GM12878 (cell line): ENCODE data around the gene CBARP. TPM values are rescaled to one million over a fixed set of nuclear protein-coding genes. Genes with fewer than 3 reads are reported as not detected.

Experiments used
- ATAC-seq: fragments of 200-7000 bp; cut with Tn5 transposase; 3 replicates; pipeline ENCODE4 v1.9.1; 2020; ENCODE audit warnings: mild to moderate bottlenecking, moderate library complexity
- BruUV-seq: library from RNA; stranded (reverse); fragments of 400-500 nt; replicated peaks from 2 replicates; lab custom pipeline; 2021; lab: Mats Ljungman, UMichigan
- CTCF ChIA-PET: fragments of 300-600 bp; sonication (Branson Sonifier 250); formaldehyde crosslinking; extraction: SDS; loops from one replicate; lab custom pipeline; 2021; ENCODE audit warnings: inconsistent platforms; lab: Yijun Ruan, JAX
- POLR2A ChIA-PET: fragments of 350-600 bp; formaldehyde crosslinking; extraction: SDS; loops from one replicate; lab custom pipeline; 2021; ENCODE audit warnings: inconsistent platforms; lab: Charles Lee
- RAD21 ChIA-PET: fragments of 300-600 bp; sonication (Branson Sonifier 250); formaldehyde crosslinking; loops from one replicate; lab custom pipeline; 2023; ENCODE audit warnings: antibody characterized with exemption; ENCODE audit not compliant: unreplicated experiment; lab: Charles Lee
- SMC1A ChIA-PET: fragments of 300-600 bp; sonication (Branson Sonifier 250); formaldehyde crosslinking; loops from one replicate; lab custom pipeline; 2023; ENCODE audit not compliant: unreplicated experiment, uncharacterized antibody; lab: Charles Lee
- DNase-seq: peaks from one replicate; pipeline ENCODE4 v3.0.0-alpha.2; 2011; ENCODE audit warnings: low read depth, low spot score
- FAIRE-seq: peaks from 3 replicates; lab custom pipeline; 2011; peaks lifted over from hg19 to GRCh38; lab: Jason Lieb, UNC
- H2AFZ ChIP-seq: 2 replicates; pipeline ENCODE4 v1.6.0; 2011; ENCODE audit warnings: low read depth, low read length, control low read depth; ENCODE audit not compliant: control insufficient read depth
- H3K27ac ChIP-seq: 2 replicates; pipeline ENCODE4 v1.5.1; 2011; ENCODE audit warnings: control low read depth; ENCODE audit not compliant: control insufficient read depth, insufficient read depth
- H3K27me3 ChIP-seq, 2 experiments: replicated peaks in 1 of 2; 2 replicates each; pipeline versions ENCODE4 v1.6.0 to v1.6.1; 2011; ENCODE audit warnings: low read length in 1 of 2; ENCODE audit not compliant: control insufficient read depth in 2 of 2, insufficient read depth in 2 of 2
- H3K36me3 ChIP-seq, 2 experiments: 2 replicates each; pipeline ENCODE4 v1.5.1; 2011; ENCODE audit warnings: low read length in 1 of 2; ENCODE audit not compliant: control insufficient read depth in 2 of 2, insufficient read depth in 2 of 2
- H3K4me1 ChIP-seq: 2 replicates; pipeline ENCODE4 v1.6.1; 2011; ENCODE audit warnings: mild to moderate bottlenecking, low read length, moderate library complexity, mixed read lengths; ENCODE audit not compliant: control insufficient read depth, insufficient read depth
- H3K4me2 ChIP-seq: 2 replicates; pipeline ENCODE4 v1.6.0; 2011; ENCODE audit warnings: control low read depth; ENCODE audit not compliant: control insufficient read depth, insufficient read depth
- H3K4me3 ChIP-seq: fragments of 200-600 bp; sonication (generic); 2 replicates; pipeline ENCODE4 v1.5.1; 2016
- H3K79me2 ChIP-seq: 2 replicates; pipeline ENCODE4 v1.6.0; 2011; ENCODE audit warnings: low read length; ENCODE audit not compliant: control insufficient read depth, insufficient read depth
- H3K9ac ChIP-seq: 2 replicates; pipeline ENCODE4 v1.8.0; 2011; ENCODE audit warnings: low read length, control low read depth, mixed read lengths; ENCODE audit not compliant: control insufficient read depth, insufficient read depth
- H3K9me3 ChIP-seq: replicated peaks from 3 replicates; pipeline ENCODE4 v1.5.1; 2011; ENCODE audit warnings: mild to moderate bottlenecking, low read length; ENCODE audit not compliant: control insufficient read depth, insufficient read depth
- H4K20me1 ChIP-seq: 2 replicates; pipeline ENCODE4 v1.6.0; 2011; ENCODE audit not compliant: control insufficient read depth, insufficient read depth
- ATF7 ChIP-seq: fragments of 450-650 bp; IDR thresholded peaks from 2 replicates; pipeline ENCODE4 v1.6.1; 2016; ENCODE audit warnings: low read depth, mild to moderate bottlenecking
- CREM ChIP-seq: IDR thresholded peaks from 2 replicates; pipeline ENCODE4 v1.6.1; 2014; ENCODE audit warnings: antibody characterized with exemption, low read depth
- EZH2 ChIP-seq: IDR thresholded peaks from 2 replicates; pipeline ENCODE4 v1.6.1; 2012; ENCODE audit warnings: low read depth, mild to moderate bottlenecking, control low read depth, inconsistent platforms, low read length, borderline replicate concordance; ENCODE audit not compliant: control insufficient read depth
- GABPA ChIP-seq: IDR thresholded peaks from 2 replicates; pipeline ENCODE4 v1.6.1; 2014; ENCODE audit warnings: antibody characterized with exemption, low read depth, mild to moderate bottlenecking, inconsistent platforms
- LARP7 ChIP-seq: fragments of 450-650 bp; IDR thresholded peaks from 2 replicates; pipeline ENCODE4 v1.6.1; 2017; ENCODE audit warnings: mild to moderate bottlenecking
- MEF2B ChIP-seq: fragments of 450-650 bp; IDR thresholded peaks from 2 replicates; pipeline ENCODE4 v1.6.1; 2018; ENCODE audit warnings: mild to moderate bottlenecking, moderate library complexity; ENCODE audit not compliant: partially characterized antibody, poor library complexity, severe bottlenecking
- PBX3 ChIP-seq: IDR thresholded peaks from 2 replicates; pipeline ENCODE4 v1.6.1; 2011; ENCODE audit warnings: mild to moderate bottlenecking, low read depth, low read length, moderate library complexity; ENCODE audit not compliant: insufficient replicate concordance
- SIN3A ChIP-seq: IDR thresholded peaks from 2 replicates; pipeline ENCODE4 v1.6.1; 2012; ENCODE audit warnings: low read depth, low read length, improper control_type of control experiment
- TARDBP ChIP-seq: IDR thresholded peaks from 2 replicates; pipeline ENCODE4 v1.6.1; 2016; ENCODE audit warnings: borderline replicate concordance
- ZBED1 ChIP-seq: IDR thresholded peaks from 2 replicates; pipeline ENCODE4 v1.6.1; 2016; ENCODE audit warnings: borderline replicate concordance
- ZSCAN29 ChIP-seq: fragments of 450-650 bp; IDR thresholded peaks from 2 replicates; pipeline ENCODE4 v1.6.1; 2017; ENCODE audit warnings: mild to moderate bottlenecking, moderate library complexity
- WGBS: methylation state at CpG from one replicate; pipeline ENCODE4 v1.1.6; 2016; ENCODE audit warnings: low lambda C conversion rate; ENCODE audit not compliant: insufficient replicate concordance, insufficient coverage; ENCODE audit errors: missing lambda C conversion rate; 5-methylcytosine and 5-hydroxymethylcytosine counted together
- in situ Hi-C: fragments of 300-500 bp; cut with MboI; formaldehyde crosslinking; loops from 9 replicates; pipeline ENCODE4 v1.14.3; 2018; ENCODE audit warnings: mixed read lengths
- intact Hi-C: fragments of 100-400 bp; cut with micrococcal nuclease; formaldehyde crosslinking; loops from one replicate; pipeline ENCODE4 v1.14.2; 2022; ENCODE audit not compliant: unreplicated experiment
- polyA plus RNA-seq, 11 experiments: library from polyadenylated mRNA; depleted of rRNA in 4 of 11; unstranded in 6 of 11; stranded (reverse) in 5 of 11; fragments of >200 nt; fragmentation: Nextera tagmentation in 4 of 11; fragmentation: Illumina TruSeq in 1 of 11; extraction: Ambion mirVana in 4 of 11; extraction: Trizol in 1 of 11; gene quantifications; 1 replicate in 1 of 11; 2 replicates in 10 of 11; pipeline versions ENCODE4 v1.2.1 to v1.2.3, GENCODE V29; 2011 to 2016; ENCODE audit warnings: inconsistent platforms in 2 of 11, missing spikeins in 2 of 11, low read depth in 1 of 11
- total RNA-seq, 4 experiments: library from RNA; depleted of rRNA in 3 of 4; stranded (reverse); fragments of >200 nt in 3 of 4; fragmentation: Illumina TruSeq in 1 of 4; extraction: Trizol in 1 of 4; gene quantifications; 2 replicates each; pipeline versions ENCODE4 v1.2.1 to v1.2.3, GENCODE V29; 2013 to 2021
- TF ChIP-seq, protein P1 (sequence below): IDR thresholded peaks from 2 replicates; pipeline ENCODE4 v1.6.1; 2012; ENCODE audit warnings: improper control_type of control experiment, low read depth, low read length; ENCODE audit not compliant: insufficient replicate concordance

CBARP gene
- total and polyA plus RNA-seq, 10 of the 15 experiments (the other 5 are each of a cell fraction or from before 2014, with no cell fraction given), result 0.04 to 0.59 (median 0.18) TPM; not detected in 3

GRCh38 chr19:1234051-1234954 is 3.5 kb downstream of the CBARP start (continued):
- TF ChIP-seq PBX3, result no peak
- TF ChIP-seq ZBED1, result no peak
- no peak for TF ChIP-seq SIN3A
- no peak for TF ChIP-seq ZSCAN29
- no peak for TF ChIP-seq CREM
- TF ChIP-seq EZH2, result no peak

DNA sequence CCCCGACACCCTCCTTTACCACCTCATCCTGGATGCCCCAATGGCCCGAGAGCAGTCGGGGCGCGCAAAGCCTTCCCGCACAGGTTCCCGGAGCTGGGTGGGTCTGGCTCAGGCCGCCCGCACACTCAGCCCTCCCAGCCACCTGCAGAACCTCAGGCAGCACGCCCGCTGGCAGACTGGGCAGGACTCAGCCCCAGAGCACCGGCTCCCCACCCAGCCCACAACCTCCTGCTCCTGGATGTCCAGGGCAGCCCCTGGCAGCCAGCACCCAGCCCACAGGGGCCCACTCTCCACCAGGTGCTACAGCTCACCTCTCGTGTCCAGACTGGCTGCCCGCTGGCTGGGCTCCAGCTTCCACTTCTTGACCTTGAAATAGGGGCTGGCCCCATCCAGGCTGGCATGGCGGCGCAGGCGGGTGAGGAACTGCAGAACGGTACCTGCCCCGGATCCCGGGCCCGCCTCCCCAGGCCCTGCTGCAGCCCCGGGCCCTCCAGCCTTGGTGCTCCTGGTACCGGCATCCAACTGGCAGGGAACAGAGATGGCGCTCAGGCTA is 4.6 kb downstream of the CBARP start:
- ChIA-PET CTCF (no interaction called here), RAD21 (no interaction called here), POLR2A (no interaction called here), SMC1A (no interaction called here)
- Histone ChIP-seq H3K4me2 (no peak overlapping the region), H4K20me1 (no peaks in the 10 kb centered on the region), H3K4me1 (no peaks in the 10 kb centered on the region), H3K27me3 (peaks cover 0 to 6% of the 10 kb centered on the region in 2 experiments; a peak in 2 of 4 replicates), H3K36me3 (no peaks in the 10 kb centered on the region), H2AFZ (no peak overlapping the region), H3K9ac (no peak overlapping the region), H3K27ac (no peak overlapping the region), H3K9me3 (no peaks in the 10 kb centered on the region; the same call in 2 of the 3 replicates), H3K79me2 (no peaks in the 10 kb centered on the region), H3K4me3 (no peak overlapping the region)
- in situ Hi-C loops (no loop called here), intact Hi-C loops (no loop called here)
- DNase-seq, result no peak
- BruUV-seq, result no TSS peak
- FAIRE-seq, result no peak
- WGBS, result 72% methylated on average over 24 of the region's 24 CpGs
- ATAC-seq, result no peak
- TF ChIP-seq MEF2B (no peak), GABPA (no peak), LARP7 (no peak), ATF7 (no peak), TARDBP (no peak)
- TF ChIP-seq, protein P1, sequence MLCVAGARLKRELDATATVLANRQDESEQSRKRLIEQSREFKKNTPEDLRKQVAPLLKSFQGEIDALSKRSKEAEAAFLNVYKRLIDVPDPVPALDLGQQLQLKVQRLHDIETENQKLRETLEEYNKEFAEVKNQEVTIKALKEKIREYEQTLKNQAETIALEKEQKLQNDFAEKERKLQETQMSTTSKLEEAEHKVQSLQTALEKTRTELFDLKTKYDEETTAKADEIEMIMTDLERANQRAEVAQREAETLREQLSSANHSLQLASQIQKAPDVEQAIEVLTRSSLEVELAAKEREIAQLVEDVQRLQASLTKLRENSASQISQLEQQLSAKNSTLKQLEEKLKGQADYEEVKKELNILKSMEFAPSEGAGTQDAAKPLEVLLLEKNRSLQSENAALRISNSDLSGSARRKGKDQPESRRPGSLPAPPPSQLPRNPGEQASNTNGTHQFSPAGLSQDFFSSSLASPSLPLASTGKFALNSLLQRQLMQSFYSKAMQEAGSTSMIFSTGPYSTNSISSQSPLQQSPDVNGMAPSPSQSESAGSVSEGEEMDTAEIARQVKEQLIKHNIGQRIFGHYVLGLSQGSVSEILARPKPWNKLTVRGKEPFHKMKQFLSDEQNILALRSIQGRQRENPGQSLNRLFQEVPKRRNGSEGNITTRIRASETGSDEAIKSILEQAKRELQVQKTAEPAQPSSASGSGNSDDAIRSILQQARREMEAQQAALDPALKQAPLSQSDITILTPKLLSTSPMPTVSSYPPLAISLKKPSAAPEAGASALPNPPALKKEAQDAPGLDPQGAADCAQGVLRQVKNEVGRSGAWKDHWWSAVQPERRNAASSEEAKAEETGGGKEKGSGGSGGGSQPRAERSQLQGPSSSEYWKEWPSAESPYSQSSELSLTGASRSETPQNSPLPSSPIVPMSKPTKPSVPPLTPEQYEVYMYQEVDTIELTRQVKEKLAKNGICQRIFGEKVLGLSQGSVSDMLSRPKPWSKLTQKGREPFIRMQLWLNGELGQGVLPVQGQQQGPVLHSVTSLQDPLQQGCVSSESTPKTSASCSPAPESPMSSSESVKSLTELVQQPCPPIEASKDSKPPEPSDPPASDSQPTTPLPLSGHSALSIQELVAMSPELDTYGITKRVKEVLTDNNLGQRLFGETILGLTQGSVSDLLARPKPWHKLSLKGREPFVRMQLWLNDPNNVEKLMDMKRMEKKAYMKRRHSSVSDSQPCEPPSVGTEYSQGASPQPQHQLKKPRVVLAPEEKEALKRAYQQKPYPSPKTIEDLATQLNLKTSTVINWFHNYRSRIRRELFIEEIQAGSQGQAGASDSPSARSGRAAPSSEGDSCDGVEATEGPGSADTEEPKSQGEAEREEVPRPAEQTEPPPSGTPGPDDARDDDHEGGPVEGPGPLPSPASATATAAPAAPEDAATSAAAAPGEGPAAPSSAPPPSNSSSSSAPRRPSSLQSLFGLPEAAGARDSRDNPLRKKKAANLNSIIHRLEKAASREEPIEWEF, result no peak
